Lower lobe of right lung (tissue), 2 donors: Measurements from ENCODE around the gene PLK4. TPM values are rescaled to one million over a fixed set of nuclear protein-coding genes. Genes with fewer than 3 reads are reported as not detected.

Source experiments
- ATAC-seq, 2 donors: fragments of 200-7000 bp; cut with Tn5 transposase; one replicate each; pipeline ENCODE4 v1.9.1; 2020 to 2022; ENCODE audit warnings: mild to moderate bottlenecking in 2 of 2, moderate library complexity in 2 of 2
- DNase-seq: peaks from one replicate; pipeline ENCODE4 v3.0.0-alpha.2; 2020
- H3K27ac ChIP-seq: fragments of 200-600 bp; one replicate; pipeline ENCODE4 v1.8.0; 2022
- H3K27me3 ChIP-seq: fragments of 200-600 bp; one replicate; pipeline ENCODE4 v1.8.0; 2022; ENCODE audit warnings: low read depth
- H3K36me3 ChIP-seq: fragments of 200-600 bp; one replicate; pipeline ENCODE4 v1.8.0; 2022; ENCODE audit warnings: mild to moderate bottlenecking
- H3K4me1 ChIP-seq: fragments of 200-600 bp; one replicate; pipeline ENCODE4 v1.8.0; 2022
- H3K4me3 ChIP-seq: fragments of 200-600 bp; one replicate; pipeline ENCODE4 v1.8.0; 2022; ENCODE audit warnings: mild to moderate bottlenecking
- H3K9me3 ChIP-seq: fragments of 200-600 bp; one replicate; pipeline ENCODE4 v1.8.0; 2022
- intact Hi-C: fragments of 100-400 bp; cut with DNase I; formaldehyde crosslinking; loops from one replicate; pipeline ENCODE4 v1.11.0; 2022
- total RNA-seq: library from RNA; stranded (reverse); fragmentation: NEBNext Ultra II Directional; extraction: Animal tissue kit (Norgen Biotek cat#: 25700); gene quantifications from one replicate; pipeline ENCODE4 v1.2.1, GENCODE V29; 2021
- TF ChIP-seq, protein P1 (sequence below): fragments of 200-600 bp; IDR thresholded peaks from one replicate; pipeline ENCODE4 v1.8.0; 2022; ENCODE audit warnings: antibody characterized with exemption, mild to moderate bottlenecking
- donor health status: DM: no; HTN: yes; CAD: no; lungs with severe emphysema.

PLK4 gene
- total RNA-seq, 1 donor from 2014 or later: 2.0 TPM

GRCh38 chr4:127846765-127847164 is 33.9 kb upstream of the PLK4 start:
- peaks cover 37% of the 10 kb centered on the region for H3K9me3 ChIP-seq
- intact Hi-C loops: no loop called here

GRCh38 chr4:127849505-127850234 is 31.0 kb upstream of the PLK4 start:
- Histone ChIP-seq H3K36me3 (no peaks in the 10 kb centered on the region), H3K9me3 (peaks cover 43% of the 10 kb centered on the region), H3K4me3 (no peak overlapping the region), H3K4me1 (no peaks in the 10 kb centered on the region), H3K27ac (no peak overlapping the region), H3K27me3 (no peaks in the 10 kb centered on the region)
- TF ChIP-seq, protein P1, sequence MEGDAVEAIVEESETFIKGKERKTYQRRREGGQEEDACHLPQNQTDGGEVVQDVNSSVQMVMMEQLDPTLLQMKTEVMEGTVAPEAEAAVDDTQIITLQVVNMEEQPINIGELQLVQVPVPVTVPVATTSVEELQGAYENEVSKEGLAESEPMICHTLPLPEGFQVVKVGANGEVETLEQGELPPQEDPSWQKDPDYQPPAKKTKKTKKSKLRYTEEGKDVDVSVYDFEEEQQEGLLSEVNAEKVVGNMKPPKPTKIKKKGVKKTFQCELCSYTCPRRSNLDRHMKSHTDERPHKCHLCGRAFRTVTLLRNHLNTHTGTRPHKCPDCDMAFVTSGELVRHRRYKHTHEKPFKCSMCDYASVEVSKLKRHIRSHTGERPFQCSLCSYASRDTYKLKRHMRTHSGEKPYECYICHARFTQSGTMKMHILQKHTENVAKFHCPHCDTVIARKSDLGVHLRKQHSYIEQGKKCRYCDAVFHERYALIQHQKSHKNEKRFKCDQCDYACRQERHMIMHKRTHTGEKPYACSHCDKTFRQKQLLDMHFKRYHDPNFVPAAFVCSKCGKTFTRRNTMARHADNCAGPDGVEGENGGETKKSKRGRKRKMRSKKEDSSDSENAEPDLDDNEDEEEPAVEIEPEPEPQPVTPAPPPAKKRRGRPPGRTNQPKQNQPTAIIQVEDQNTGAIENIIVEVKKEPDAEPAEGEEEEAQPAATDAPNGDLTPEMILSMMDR: no peak
- no peak for ATAC-seq
- intact Hi-C loops: no loop called here
- no peak for DNase-seq

More at GRCh38 chr4:127846765-127847164, 33.9 kb upstream of the PLK4 start:
- Histone ChIP-seq H3K4me1 (no peaks in the 10 kb centered on the region), H3K27ac (no peak overlapping the region), H3K36me3 (no peaks in the 10 kb centered on the region), H3K27me3 (no peaks in the 10 kb centered on the region), H3K4me3 (no peak overlapping the region)
- TF ChIP-seq, protein P1: no peak
- DNase-seq (no peak), ATAC-seq (no peak)

DNA sequence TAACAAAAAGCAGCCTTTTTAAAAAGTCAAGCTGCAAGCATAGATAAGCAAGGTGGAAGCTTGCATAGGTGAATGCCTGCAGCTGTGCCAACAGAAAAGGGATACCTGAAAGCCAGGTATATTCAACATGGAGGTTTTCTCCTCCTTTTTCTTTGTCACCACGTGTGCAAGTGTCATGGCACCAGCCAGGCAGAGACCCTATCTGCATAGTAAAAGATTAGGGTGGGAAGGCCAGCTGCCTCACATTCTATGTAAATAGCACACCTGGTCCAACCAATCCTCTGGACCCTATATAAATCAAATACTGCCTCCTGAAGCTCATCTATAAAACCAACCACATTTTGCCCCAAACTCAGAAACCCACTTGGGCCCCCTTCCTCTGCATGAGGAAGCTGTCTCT is 28.0 kb upstream of the PLK4 start:
- no peak for ATAC-seq
- Histone ChIP-seq H3K9me3 (peaks cover 34% of the 10 kb centered on the region), H3K27me3 (no peaks in the 10 kb centered on the region)

DNA sequence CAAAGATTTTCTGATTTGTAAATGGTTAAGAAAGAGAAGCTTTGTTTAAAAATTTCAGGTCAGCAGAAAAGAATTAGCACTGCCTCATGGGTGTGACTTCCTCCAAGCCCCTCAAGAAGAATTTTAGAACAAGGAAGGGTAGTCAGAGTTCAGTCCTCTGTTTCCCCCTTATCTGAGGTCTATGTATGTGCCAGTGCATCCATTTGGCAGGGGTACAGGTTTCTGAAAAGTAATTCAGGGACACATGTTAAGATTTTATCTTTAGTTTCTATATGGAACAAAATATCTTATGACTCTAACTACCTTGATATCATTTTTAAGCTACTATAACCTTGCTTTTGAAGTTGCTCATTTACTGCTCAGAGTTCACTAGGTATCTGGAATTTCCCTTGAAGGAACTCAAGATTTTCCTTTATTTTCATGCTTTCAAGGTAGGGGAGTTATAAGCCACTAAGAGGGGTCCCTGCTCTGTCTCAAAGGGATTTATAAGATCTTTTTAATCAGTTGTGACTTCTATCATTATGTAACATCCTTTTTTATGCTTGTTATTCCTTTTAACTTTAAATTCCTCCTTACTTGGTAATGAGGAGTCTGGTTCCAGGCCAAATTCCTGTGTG is 24.4 kb upstream of the PLK4 start:
- Histone ChIP-seq H3K27me3 (no peaks in the 10 kb centered on the region), H3K9me3 (peaks cover 6% of the 10 kb centered on the region), H3K36me3 (no peaks in the 10 kb centered on the region), H3K27ac (no peak overlapping the region), H3K4me1 (peaks cover 6% of the 10 kb centered on the region), H3K4me3 (no peak overlapping the region)
- TF ChIP-seq, protein P1: no peak
- DNase-seq: no peak
- intact Hi-C loops: no loop called here
- no peak for ATAC-seq

More for the DNA sequence above, 28.0 kb upstream of the PLK4 start:
- no peak for DNase-seq
- H3K36me3 ChIP-seq: no peaks in the 10 kb centered on the region
- TF ChIP-seq, protein P1: no peak
- H3K27ac ChIP-seq: no peak overlapping the region
- H3K4me3 ChIP-seq: no peak overlapping the region
- intact Hi-C loops: no loop called here
- peaks cover 6% of the 10 kb centered on the region for H3K4me1 ChIP-seq

DNA sequence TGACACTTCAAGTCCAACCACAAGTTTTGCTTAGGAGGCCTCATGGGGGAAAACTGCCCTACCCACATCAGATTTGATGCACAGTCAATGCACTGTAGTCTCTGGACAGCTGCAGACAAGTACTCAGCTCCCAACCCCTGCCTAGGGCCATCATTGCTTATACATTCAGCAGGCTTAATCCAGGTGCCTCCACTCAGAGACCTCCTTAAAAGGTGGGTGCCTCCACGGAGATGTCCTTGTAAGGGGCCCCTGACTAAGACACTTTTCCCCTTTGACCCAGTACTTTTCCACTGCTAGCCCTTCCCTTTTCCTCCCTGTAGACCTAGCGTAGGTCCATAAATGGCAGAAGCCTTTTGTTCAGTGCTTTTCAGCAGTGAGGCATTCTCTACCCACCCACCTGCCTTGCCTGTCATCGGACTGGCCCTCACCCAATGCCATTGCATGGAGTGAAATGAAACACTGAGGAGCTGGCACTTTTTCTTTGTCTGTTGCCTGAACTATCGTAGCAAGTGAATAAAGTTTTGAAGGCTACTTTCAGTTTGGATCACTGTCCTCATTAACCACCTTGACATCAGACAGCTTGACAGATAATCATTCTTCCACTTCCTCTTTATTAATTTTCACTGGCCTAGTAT is 23.8 kb upstream of the PLK4 start:
- TF ChIP-seq, protein P1: no peak
- no peak overlapping the region for H3K4me3 ChIP-seq
- ATAC-seq: peak in 1 of 2 donors; percentile 42
- no peak for DNase-seq
- H3K36me3 ChIP-seq: no peaks in the 10 kb centered on the region
- peaks cover 6% of the 10 kb centered on the region for H3K4me1 ChIP-seq
- intact Hi-C loops: no loop called here
- no peak overlapping the region for H3K27ac ChIP-seq
- peaks cover 6% of the 10 kb centered on the region for H3K9me3 ChIP-seq
- H3K27me3 ChIP-seq: no peaks in the 10 kb centered on the region
